Measurements from ENCODE around the gene RNF114.

RNF114 gene

GRCh38 chr20:49896204-49896603 is 40.0 kb upstream of the RNF114 start:
- no peaks in the 10 kb centered on the region for H3K27me3 ChIP-seq (ENCODE audit: control insufficient read depth, low read length)
- no peaks in the 10 kb centered on the region for H3K36me3 ChIP-seq (ENCODE audit: control insufficient read depth, low read length)
- peaks cover 3% of the 10 kb centered on the region; the same call in 1 of the 2 replicates for H3F3A ChIP-seq (ENCODE audit: control insufficient read depth, insufficient read depth)
- no peaks in the 10 kb centered on the region for H3K79me2 ChIP-seq (ENCODE audit: control insufficient read depth, low read length)
- H3K4me3 ChIP-seq (ENCODE audit: low read length): no peak overlapping the region
- H3K4me1 ChIP-seq (ENCODE audit: control insufficient read depth, low read length): peaks cover 6% of the 10 kb centered on the region
- H3K27ac ChIP-seq (ENCODE audit: low read depth, low read length): no peak overlapping the region
- no peak overlapping the region for H3K4me2 ChIP-seq (ENCODE audit: low read length)
- no peaks in the 10 kb centered on the region for H3K9me2 ChIP-seq (replicated peaks; ENCODE audit: control insufficient read depth, low read length)
- H4K20me1 ChIP-seq (ENCODE audit: control insufficient read depth, insufficient read depth, low read depth, low read length): no peaks in the 10 kb centered on the region
- TF ChIP-seq EZH2phosphoT487 (IDR thresholded peaks at IDR 0.05; ENCODE audit: borderline replicate concordance, low read length) (no peak), CTCF (IDR thresholded peaks at IDR 0.05; ENCODE audit: low read depth, low read length, poor library complexity, severe bottlenecking) (no peak)
- H3K9me3 ChIP-seq (ENCODE audit: control insufficient read depth, insufficient read depth, low read length): no peaks in the 10 kb centered on the region

DNA sequence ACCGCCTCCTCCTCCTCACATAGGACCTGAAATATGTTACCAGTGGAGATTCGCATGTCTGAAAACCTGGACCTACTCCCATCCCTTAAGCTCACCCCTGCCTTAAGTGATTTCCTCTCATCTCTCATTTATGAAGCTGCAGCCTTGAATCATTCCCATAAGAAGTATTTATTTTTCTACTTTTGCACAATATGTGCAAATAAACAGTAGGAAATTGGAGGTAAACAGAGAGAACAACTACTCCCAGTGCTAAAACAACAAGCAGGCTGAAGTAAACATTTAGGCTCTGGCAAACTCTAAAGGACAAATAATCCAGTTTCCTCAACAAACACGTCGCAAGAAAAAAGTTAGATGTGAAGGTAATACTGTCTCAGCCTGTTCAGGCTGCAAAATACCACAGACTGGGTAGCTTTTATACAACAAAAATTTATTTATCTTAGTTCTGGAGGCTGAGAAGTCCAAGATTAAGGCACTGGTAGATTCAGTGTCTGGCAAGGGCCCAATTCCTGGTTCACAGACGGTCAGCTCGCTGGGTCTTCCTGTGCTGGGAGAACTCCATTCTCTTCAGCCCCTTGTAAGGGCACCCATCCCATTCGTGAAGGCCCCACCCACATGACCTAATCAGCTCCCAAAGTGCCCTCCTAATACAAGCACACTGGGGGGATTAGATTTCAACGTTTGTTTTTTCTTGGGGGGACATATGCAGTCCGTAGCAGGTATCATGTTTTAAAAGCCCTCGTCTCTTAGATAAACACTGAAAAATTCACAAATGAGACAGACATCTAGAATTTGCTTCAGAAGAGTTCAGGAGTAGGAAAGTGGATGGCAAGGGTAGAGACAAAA is 36.4 kb upstream of the RNF114 start:
- Histone ChIP-seq H3K79me2 (ENCODE audit: control insufficient read depth, low read length) (no peaks in the 10 kb centered on the region), H3K27ac (ENCODE audit: low read depth, low read length) (no peak overlapping the region)
- TF ChIP-seq EZH2phosphoT487 (IDR thresholded peaks at IDR 0.05; ENCODE audit: borderline replicate concordance, low read length) (no peak), CTCF (IDR thresholded peaks at IDR 0.05; ENCODE audit: low read depth, low read length, poor library complexity, severe bottlenecking) (no peak)

GRCh38 chr20:49901588-49901987 is 34.6 kb upstream of the RNF114 start:
- Histone ChIP-seq H3K79me2 (ENCODE audit: control insufficient read depth, low read length) (no peaks in the 10 kb centered on the region), H3K9me3 (ENCODE audit: control insufficient read depth, insufficient read depth, low read length) (no peaks in the 10 kb centered on the region), H3K4me3 (ENCODE audit: low read length) (no peak overlapping the region), H3K4me2 (ENCODE audit: low read length) (no peak overlapping the region), H3K27ac (ENCODE audit: low read depth, low read length) (no peak overlapping the region), H3K36me3 (ENCODE audit: control insufficient read depth, low read length) (peaks cover 23% of the 10 kb centered on the region), H3K27me3 (ENCODE audit: control insufficient read depth, low read length) (no peaks in the 10 kb centered on the region), H4K20me1 (ENCODE audit: control insufficient read depth, insufficient read depth, low read depth, low read length) (no peaks in the 10 kb centered on the region), H3K9me2 (replicated peaks; ENCODE audit: control insufficient read depth, low read length) (no peaks in the 10 kb centered on the region), H3F3A (ENCODE audit: control insufficient read depth, insufficient read depth) (no peaks in the 10 kb centered on the region), H3K4me1 (ENCODE audit: control insufficient read depth, low read length) (no peaks in the 10 kb centered on the region)
- TF ChIP-seq CTCF (IDR thresholded peaks at IDR 0.05; ENCODE audit: low read depth, low read length, poor library complexity, severe bottlenecking) (no peak), EZH2phosphoT487 (IDR thresholded peaks at IDR 0.05; ENCODE audit: borderline replicate concordance, low read length) (no peak)

More for the DNA sequence above, 36.4 kb upstream of the RNF114 start:
- H3K9me3 ChIP-seq (ENCODE audit: control insufficient read depth, insufficient read depth, low read length): no peaks in the 10 kb centered on the region
- H3F3A ChIP-seq (ENCODE audit: control insufficient read depth, insufficient read depth): no peaks in the 10 kb centered on the region
- H3K4me3 ChIP-seq (ENCODE audit: low read length): no peak overlapping the region
- H3K36me3 ChIP-seq (ENCODE audit: control insufficient read depth, low read length): peaks cover 5% of the 10 kb centered on the region
- H3K4me2 ChIP-seq (ENCODE audit: low read length): no peak overlapping the region
- no peaks in the 10 kb centered on the region for H3K9me2 ChIP-seq (replicated peaks; ENCODE audit: control insufficient read depth, low read length)
- no peaks in the 10 kb centered on the region for H3K4me1 ChIP-seq (ENCODE audit: control insufficient read depth, low read length)
- H4K20me1 ChIP-seq (ENCODE audit: control insufficient read depth, insufficient read depth, low read depth, low read length): no peaks in the 10 kb centered on the region
- no peaks in the 10 kb centered on the region for H3K27me3 ChIP-seq (ENCODE audit: control insufficient read depth, low read length)

Measured in DOHH2 (cell line).